Right lobe of liver (tissue), 6 donors: ENCODE data around the gene NOS3. TPM values are rescaled to one million over a fixed set of nuclear protein-coding genes. Genes with fewer than 3 reads are reported as not detected.

Experiments
- ATAC-seq, 4 donors: fragments of 200-7000 bp; cut with Tn5 transposase; one replicate each; pipeline ENCODE4 v1.9.1; 2020; ENCODE audit warnings: mild to moderate bottlenecking in 4 of 4, moderate library complexity in 4 of 4
- DNase-seq, 3 donors: peaks; one replicate each; pipeline ENCODE4 v3.0.0-alpha.2; 2020
- H3K27ac ChIP-seq, 3 donors: fragments of 200-600 bp; one replicate each; pipeline ENCODE4 v1.8.0; 2022
- H3K27me3 ChIP-seq, 2 donors: fragments of 200-600 bp; one replicate each; pipeline ENCODE4 v1.8.0; 2022
- H3K36me3 ChIP-seq, 4 donors: fragments of 200-600 bp; sonication (generic) in 1 of 4; one replicate each; pipeline versions ENCODE4 v1.5.1 to v1.8.0; 2017 to 2022; ENCODE audit warnings: control low read depth in 1 of 4
- H3K4me1 ChIP-seq, 4 donors: fragments of 200-600 bp; sonication (generic) in 1 of 4; one replicate each; pipeline versions ENCODE4 v1.5.1 to v1.8.0; 2017 to 2022; ENCODE audit warnings: control low read depth in 1 of 4
- H3K4me3 ChIP-seq, 3 donors: fragments of 200-600 bp; one replicate each; pipeline ENCODE4 v1.8.0; 2022
- H3K9me3 ChIP-seq, 4 donors: fragments of 200-600 bp; sonication (generic) in 1 of 4; one replicate each; pipeline versions ENCODE4 v1.5.1 to v1.8.0; 2017 to 2022; ENCODE audit warnings: control low read depth in 1 of 4
- POLR2A ChIP-seq: fragments of 450-650 bp; IDR thresholded peaks from one replicate; pipeline ENCODE4 v1.6.1; 2017; ENCODE audit warnings: antibody characterized with exemption, mild to moderate bottlenecking
- WGBS: methylation state at CpG from one replicate; pipeline ENCODE4 v1.1.6; 2018; ENCODE audit warnings: low coverage, low lambda C conversion rate; ENCODE audit not compliant: insufficient coverage; ENCODE audit errors: missing lambda C conversion rate; 5-methylcytosine and 5-hydroxymethylcytosine counted together
- intact Hi-C, 2 donors: fragments of 100-400 bp; cut with DNase I; formaldehyde crosslinking; loops; one replicate each; pipeline versions ENCODE4 v1.11.2 to v1.14.1; 2022
- total RNA-seq, 6 experiments: library from RNA; depleted of rRNA in 2 of 6; stranded (reverse); fragments of >200 nt in 2 of 6; fragmentation: NEBNext Ultra II Directional in 3 of 6; extraction: Animal tissue kit (Norgen Biotek cat#: 25700) in 3 of 6; gene quantifications; one replicate each; pipeline versions ENCODE4 v1.1.0 to v1.2.4, GENCODE V29; 2016 to 2023
- TF ChIP-seq, protein P1 (sequence below), 4 donors: fragments of 200-600 bp in 3 of 4; fragments of 450-650 bp in 1 of 4; IDR thresholded peaks; one replicate each; pipeline versions ENCODE4 v1.5.1 to v1.8.0; 2016 to 2022; ENCODE audit warnings: antibody characterized with exemption in 4 of 4, mild to moderate bottlenecking in 2 of 4
- donor health status: DM: no; HTN: yes; CAD: no.
- donor health status: DM: no; HTN: no; CAD: no.
- donor health status: DM: no; HTN: no; CAD: no.
- donor health status: DM: no; HTN: yes; CAD: no.
- donor health status: DM: no; HTN: yes; CAD: no.

NOS3 gene
- total RNA-seq, 6 experiments from 2014 or later = 2.4 to 9.2 (median 5.0) TPM

DNA sequence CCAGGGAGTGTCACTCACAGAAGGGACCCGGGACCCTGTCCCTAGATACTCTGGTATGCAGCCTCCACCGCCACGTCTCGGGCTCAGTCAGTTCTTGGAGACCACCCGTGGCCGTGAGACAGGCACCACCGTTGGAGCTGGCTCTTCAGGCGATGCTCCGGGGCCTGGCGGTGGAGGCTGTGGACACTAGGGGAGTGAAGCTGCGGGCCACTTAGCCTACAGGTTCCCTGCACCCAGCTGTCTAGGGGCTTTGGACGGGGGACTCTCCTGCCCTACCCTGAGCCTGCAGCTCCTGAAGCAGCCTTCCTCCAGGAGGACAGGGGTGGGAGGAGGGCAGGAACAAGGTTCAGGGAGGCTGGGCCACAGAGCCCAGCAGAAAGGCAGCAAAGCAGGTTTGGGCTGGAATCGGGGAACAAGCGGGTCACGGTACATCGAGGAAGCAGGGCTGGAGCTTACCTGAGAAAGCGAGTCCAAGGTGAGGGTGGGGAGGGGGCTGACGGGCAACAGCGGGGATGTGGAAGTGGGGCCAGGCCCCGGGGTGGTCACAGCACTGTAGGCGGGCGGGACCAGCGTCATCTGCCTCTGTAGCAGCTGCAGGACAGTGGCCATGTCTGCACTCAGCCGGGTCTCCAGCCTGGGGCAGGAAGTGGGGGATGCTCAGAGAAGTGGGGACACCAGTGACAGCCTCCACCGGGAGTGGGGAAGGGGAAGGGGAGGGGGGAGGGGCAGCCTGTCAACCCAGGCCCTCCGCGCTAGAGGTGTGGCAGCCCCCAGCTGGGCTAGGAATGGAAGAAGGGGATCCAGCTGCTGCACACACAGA lies 44.2 kb upstream of the NOS3 start:
- WGBS = 64% methylated on average over 8 of the region's 27 CpGs
- Histone ChIP-seq H3K9me3 (no peaks in the 10 kb centered on the region), H3K36me3 (no peaks in the 10 kb centered on the region), H3K27me3 (no peaks in the 10 kb centered on the region), H3K4me3 (no peak overlapping the region), H3K4me1 (no peaks in the 10 kb centered on the region), H3K27ac (no peak overlapping the region)
- ATAC-seq (no peak), DNase-seq (peak in 2 of 3 donors; percentile 38 to 54)
- intact Hi-C loops = no loop called here
- TF ChIP-seq, protein P1, sequence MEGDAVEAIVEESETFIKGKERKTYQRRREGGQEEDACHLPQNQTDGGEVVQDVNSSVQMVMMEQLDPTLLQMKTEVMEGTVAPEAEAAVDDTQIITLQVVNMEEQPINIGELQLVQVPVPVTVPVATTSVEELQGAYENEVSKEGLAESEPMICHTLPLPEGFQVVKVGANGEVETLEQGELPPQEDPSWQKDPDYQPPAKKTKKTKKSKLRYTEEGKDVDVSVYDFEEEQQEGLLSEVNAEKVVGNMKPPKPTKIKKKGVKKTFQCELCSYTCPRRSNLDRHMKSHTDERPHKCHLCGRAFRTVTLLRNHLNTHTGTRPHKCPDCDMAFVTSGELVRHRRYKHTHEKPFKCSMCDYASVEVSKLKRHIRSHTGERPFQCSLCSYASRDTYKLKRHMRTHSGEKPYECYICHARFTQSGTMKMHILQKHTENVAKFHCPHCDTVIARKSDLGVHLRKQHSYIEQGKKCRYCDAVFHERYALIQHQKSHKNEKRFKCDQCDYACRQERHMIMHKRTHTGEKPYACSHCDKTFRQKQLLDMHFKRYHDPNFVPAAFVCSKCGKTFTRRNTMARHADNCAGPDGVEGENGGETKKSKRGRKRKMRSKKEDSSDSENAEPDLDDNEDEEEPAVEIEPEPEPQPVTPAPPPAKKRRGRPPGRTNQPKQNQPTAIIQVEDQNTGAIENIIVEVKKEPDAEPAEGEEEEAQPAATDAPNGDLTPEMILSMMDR (IDR thresholded peaks at IDR 0.05) = no peak
- no peak for TF ChIP-seq POLR2A

GRCh38 chr7:150947241-150947745 lies 43.5 kb upstream of the NOS3 start:
- no CpG with 5 or more reads among the region's 31 CpGs for WGBS
- Histone ChIP-seq H3K36me3 (no peaks in the 10 kb centered on the region), H3K4me3 (no peak overlapping the region), H3K27me3 (no peaks in the 10 kb centered on the region), H3K9me3 (no peaks in the 10 kb centered on the region), H3K4me1 (no peaks in the 10 kb centered on the region), H3K27ac (no peak overlapping the region)
- intact Hi-C loops = no loop called here
- peak in 1 of 3 donors; percentile 37 for DNase-seq
- no peak for ATAC-seq
- no peak for TF ChIP-seq POLR2A
- TF ChIP-seq, protein P1 (IDR thresholded peaks at IDR 0.05) = no peak

GRCh38 chr7:150947761-150948651 lies 42.8 kb upstream of the NOS3 start:
- Histone ChIP-seq H3K4me1 (no peaks in the 10 kb centered on the region), H3K27ac (no peak overlapping the region), H3K4me3 (no peak overlapping the region), H3K9me3 (no peaks in the 10 kb centered on the region), H3K36me3 (no peaks in the 10 kb centered on the region), H3K27me3 (no peaks in the 10 kb centered on the region)
- DNase-seq (peak in 1 of 3 donors; percentile 43), ATAC-seq (no peak)
- WGBS = 0% methylated on average over 2 of the region's 34 CpGs
- intact Hi-C loops = no loop called here
- no peak for TF ChIP-seq POLR2A
- TF ChIP-seq, protein P1 (IDR thresholded peaks at IDR 0.05) = no peak

- Histone ChIP-seq H3K9me3 (no peaks in the 10 kb centered on the region), H3K27ac (no peak overlapping the region), H3K36me3 (no peaks in the 10 kb centered on the region), H3K4me3 (no peak overlapping the region), H3K4me1 (no peaks in the 10 kb centered on the region), H3K27me3 (no peaks in the 10 kb centered on the region)
- TF ChIP-seq POLR2A = no peak
- TF ChIP-seq, protein P1 (IDR thresholded peaks at IDR 0.05) = no peak
- DNase-seq = peak in 1 of 3 donors; percentile 42
- WGBS = no CpG with 5 or more reads among the region's 15 CpGs
- intact Hi-C loops = no loop called here
- no peak for ATAC-seq
These were observed 42.0 kb upstream of the NOS3 start for GRCh38 chr7:150948791-150949251.
